A673 (cell line): ENCODE data around the gene LRIF1.

Source experiments
- EZH2 ChIP-seq: fragments of 200-600 bp; sonication (generic); IDR thresholded peaks from 2 replicates; pipeline ENCODE4 v1.6.1; 2017; ENCODE audit warnings: borderline replicate concordance, low read depth, mild to moderate bottlenecking, mixed read lengths, antibody characterized with exemption, low read length; ENCODE audit not compliant: poor library complexity, severe bottlenecking
- TF ChIP-seq, protein P1 (sequence below): fragments of 300-800, 200-600 bp; sonication (generic); conservative IDR thresholded peaks from 2 replicates; pipeline ENCODE4 v1.5.1; 2017; ENCODE audit warnings: low read depth, mild to moderate bottlenecking, antibody characterized with exemption, low read length, moderate library complexity, mixed read lengths

GRCh38 chr1:110916274-110916668 is 47.5 kb downstream of the LRIF1 start:
- TF ChIP-seq, protein P1, sequence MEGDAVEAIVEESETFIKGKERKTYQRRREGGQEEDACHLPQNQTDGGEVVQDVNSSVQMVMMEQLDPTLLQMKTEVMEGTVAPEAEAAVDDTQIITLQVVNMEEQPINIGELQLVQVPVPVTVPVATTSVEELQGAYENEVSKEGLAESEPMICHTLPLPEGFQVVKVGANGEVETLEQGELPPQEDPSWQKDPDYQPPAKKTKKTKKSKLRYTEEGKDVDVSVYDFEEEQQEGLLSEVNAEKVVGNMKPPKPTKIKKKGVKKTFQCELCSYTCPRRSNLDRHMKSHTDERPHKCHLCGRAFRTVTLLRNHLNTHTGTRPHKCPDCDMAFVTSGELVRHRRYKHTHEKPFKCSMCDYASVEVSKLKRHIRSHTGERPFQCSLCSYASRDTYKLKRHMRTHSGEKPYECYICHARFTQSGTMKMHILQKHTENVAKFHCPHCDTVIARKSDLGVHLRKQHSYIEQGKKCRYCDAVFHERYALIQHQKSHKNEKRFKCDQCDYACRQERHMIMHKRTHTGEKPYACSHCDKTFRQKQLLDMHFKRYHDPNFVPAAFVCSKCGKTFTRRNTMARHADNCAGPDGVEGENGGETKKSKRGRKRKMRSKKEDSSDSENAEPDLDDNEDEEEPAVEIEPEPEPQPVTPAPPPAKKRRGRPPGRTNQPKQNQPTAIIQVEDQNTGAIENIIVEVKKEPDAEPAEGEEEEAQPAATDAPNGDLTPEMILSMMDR = no peak
- no peak for TF ChIP-seq EZH2
